GM18498 (cell line): ENCODE data around the gene SPATC1L.
"Not testable (repeated sequence)": the region's sequence is repeated elsewhere in the genome, so short reads cannot be mapped to it uniquely, and the experiment has no call there.

ENCODE experiments used
- ATAC-seq: cut with Tn5 transposase; IDR thresholded peaks from one replicate; pipeline ENCODE4 v1.9.1; 2021; ENCODE audit warnings: mild to moderate bottlenecking, moderate library complexity; ENCODE audit not compliant: unreplicated experiment

Gene SPATC1L

GRCh38 chr21:46200877-46201803 is 16.9 kb upstream of the SPATC1L start:
- not testable (repeated sequence) for ATAC-seq

- ATAC-seq: no peak
Observed at GRCh38 chr21:46199436-46200373, 15.4 kb upstream of the SPATC1L start.

GRCh38 chr21:46196733-46197132 is 12.5 kb upstream of the SPATC1L start:
- ATAC-seq: no peak

- no peak for ATAC-seq
Observed at GRCh38 chr21:46195595-46196195, 11.4 kb upstream of the SPATC1L start.

- ATAC-seq: no peak
Observed at GRCh38 chr21:46194374-46195334, 10.4 kb upstream of the SPATC1L start.

- no peak for ATAC-seq
Observed at GRCh38 chr21:46193829-46194373, 9.6 kb upstream of the SPATC1L start.

- no peak for ATAC-seq
Observed at GRCh38 chr21:46191686-46192575, 7.7 kb upstream of the SPATC1L start.

GRCh38 chr21:46191257-46191685 is 7.0 kb upstream of the SPATC1L start:
- ATAC-seq: no peak

GRCh38 chr21:46190491-46191131 is 6.4 kb upstream of the SPATC1L start:
- ATAC-seq: no peak

- ATAC-seq: no peak
Observed at GRCh38 chr21:46189959-46190490, 5.8 kb upstream of the SPATC1L start.

GRCh38 chr21:46189213-46189958 is 5.1 kb upstream of the SPATC1L start:
- no peak for ATAC-seq

- no peak for ATAC-seq
Observed at GRCh38 chr21:46188226-46189212, 4.3 kb upstream of the SPATC1L start.

- no peak for ATAC-seq
Observed at GRCh38 chr21:46187814-46188213, 3.6 kb upstream of the SPATC1L start.

GRCh38 chr21:46187261-46187660 is 3.0 kb upstream of the SPATC1L start:
- ATAC-seq: no peak

GRCh38 chr21:46185716-46186115 is 1.5 kb upstream of the SPATC1L start:
- no peak for ATAC-seq
